Measurements from ENCODE around the gene TMEM88. TPM values are rescaled to one million over a fixed set of nuclear protein-coding genes. Genes with fewer than 3 reads are reported as not detected.
A peak's percentile ranks its signal among the peaks of the same experiment; 100 is the strongest.

TMEM88 gene
- total RNA-seq, 1 donor: 0.36 TPM

DNA sequence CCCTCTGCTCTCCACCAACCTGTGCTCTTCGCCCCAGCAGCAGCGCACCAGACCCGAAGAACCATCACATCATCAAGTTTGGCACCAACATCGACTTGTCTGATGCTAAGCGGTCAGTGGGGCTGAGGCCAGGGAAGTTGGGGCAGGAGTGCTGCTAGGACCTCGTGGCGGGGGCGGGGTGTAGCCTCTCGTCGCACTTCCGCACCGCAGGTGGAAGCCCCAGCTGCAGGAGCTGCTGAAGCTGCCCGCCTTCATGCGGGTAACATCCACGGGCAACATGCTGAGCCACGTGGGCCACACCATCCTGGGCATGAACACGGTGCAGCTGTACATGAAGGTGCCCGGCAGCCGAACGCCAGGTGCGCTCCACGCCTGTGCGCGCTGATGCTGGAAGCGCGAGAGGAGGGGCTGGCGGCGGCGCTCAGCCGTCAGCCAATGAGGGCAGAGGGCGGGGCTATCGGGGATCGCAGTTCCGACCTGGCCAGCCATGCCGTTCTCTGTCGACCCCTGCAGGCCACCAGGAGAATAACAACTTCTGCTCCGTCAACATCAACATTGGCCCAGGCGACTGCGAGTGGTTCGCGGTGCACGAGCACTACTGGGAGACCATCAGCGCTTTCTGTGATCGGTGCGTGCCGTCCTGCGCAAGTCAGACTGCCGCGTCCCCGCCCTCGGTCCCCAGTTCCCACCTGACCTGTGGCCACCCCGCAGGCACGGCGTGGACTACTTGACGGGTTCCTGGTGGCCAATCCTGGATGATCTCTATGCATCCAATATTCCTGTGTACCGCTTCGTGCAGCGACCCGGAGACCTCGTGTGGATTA is 3.2 kb upstream of the TMEM88 start:
- peak; percentile 99 for DNase-seq (ENCODE audit: insufficient read length, low spot score, missing footprints)
- Histone ChIP-seq H2AFZ (ENCODE audit: low read length) (peak overlapping the region; percentile 33), H3K79me2 (ENCODE audit: insufficient read depth, low read length) (peaks cover 11% of the 10 kb centered on the region)

GRCh38 chr17:7852262-7852670 is 2.6 kb upstream of the TMEM88 start:
- Histone ChIP-seq H4K20me1 (ENCODE audit: insufficient read depth, low read length) (peaks cover 34% of the 10 kb centered on the region), H3K4me2 (ENCODE audit: insufficient read depth, low read length) (no peak overlapping the region), H3K4me1 (ENCODE audit: insufficient read depth, low read length) (peaks cover 19% of the 10 kb centered on the region), H3K27ac (ENCODE audit: low read depth, low read length) (no peak overlapping the region), H3K36me3 (ENCODE audit: insufficient read depth, low read length) (peaks cover 46% of the 10 kb centered on the region), H3K27me3 (ENCODE audit: insufficient read depth, low read length) (no peaks in the 10 kb centered on the region), H3K4me3 (ENCODE audit: insufficient read depth, low read length) (no peak overlapping the region), H3K9me3 (ENCODE audit: low read depth, low read length) (no peaks in the 10 kb centered on the region), H2AFZ (ENCODE audit: low read length) (no peak overlapping the region), H3K79me2 (ENCODE audit: insufficient read depth, low read length) (peaks cover 11% of the 10 kb centered on the region)
- TF ChIP-seq, protein P1, sequence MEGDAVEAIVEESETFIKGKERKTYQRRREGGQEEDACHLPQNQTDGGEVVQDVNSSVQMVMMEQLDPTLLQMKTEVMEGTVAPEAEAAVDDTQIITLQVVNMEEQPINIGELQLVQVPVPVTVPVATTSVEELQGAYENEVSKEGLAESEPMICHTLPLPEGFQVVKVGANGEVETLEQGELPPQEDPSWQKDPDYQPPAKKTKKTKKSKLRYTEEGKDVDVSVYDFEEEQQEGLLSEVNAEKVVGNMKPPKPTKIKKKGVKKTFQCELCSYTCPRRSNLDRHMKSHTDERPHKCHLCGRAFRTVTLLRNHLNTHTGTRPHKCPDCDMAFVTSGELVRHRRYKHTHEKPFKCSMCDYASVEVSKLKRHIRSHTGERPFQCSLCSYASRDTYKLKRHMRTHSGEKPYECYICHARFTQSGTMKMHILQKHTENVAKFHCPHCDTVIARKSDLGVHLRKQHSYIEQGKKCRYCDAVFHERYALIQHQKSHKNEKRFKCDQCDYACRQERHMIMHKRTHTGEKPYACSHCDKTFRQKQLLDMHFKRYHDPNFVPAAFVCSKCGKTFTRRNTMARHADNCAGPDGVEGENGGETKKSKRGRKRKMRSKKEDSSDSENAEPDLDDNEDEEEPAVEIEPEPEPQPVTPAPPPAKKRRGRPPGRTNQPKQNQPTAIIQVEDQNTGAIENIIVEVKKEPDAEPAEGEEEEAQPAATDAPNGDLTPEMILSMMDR (IDR thresholded peaks at IDR 0.05; ENCODE audit: extremely low read depth, low read depth, low read length): no peak
- DNase-seq (ENCODE audit: insufficient read length, low spot score, missing footprints): no peak

More for the DNA sequence above, 3.2 kb upstream of the TMEM88 start:
- TF ChIP-seq, protein P1 (IDR thresholded peaks at IDR 0.05; ENCODE audit: extremely low read depth, low read depth, low read length): peak; percentile 86
- Histone ChIP-seq H3K4me3 (ENCODE audit: insufficient read depth, low read length) (no peak overlapping the region), H3K9me3 (ENCODE audit: low read depth, low read length) (no peaks in the 10 kb centered on the region), H3K27ac (ENCODE audit: low read depth, low read length) (no peak overlapping the region), H3K4me2 (ENCODE audit: insufficient read depth, low read length) (peak overlapping the region; percentile 33), H4K20me1 (ENCODE audit: insufficient read depth, low read length) (peaks cover 31% of the 10 kb centered on the region), H3K4me1 (ENCODE audit: insufficient read depth, low read length) (peaks cover 17% of the 10 kb centered on the region), H3K27me3 (ENCODE audit: insufficient read depth, low read length) (no peaks in the 10 kb centered on the region), H3K36me3 (ENCODE audit: insufficient read depth, low read length) (peaks cover 46% of the 10 kb centered on the region)

DNA sequence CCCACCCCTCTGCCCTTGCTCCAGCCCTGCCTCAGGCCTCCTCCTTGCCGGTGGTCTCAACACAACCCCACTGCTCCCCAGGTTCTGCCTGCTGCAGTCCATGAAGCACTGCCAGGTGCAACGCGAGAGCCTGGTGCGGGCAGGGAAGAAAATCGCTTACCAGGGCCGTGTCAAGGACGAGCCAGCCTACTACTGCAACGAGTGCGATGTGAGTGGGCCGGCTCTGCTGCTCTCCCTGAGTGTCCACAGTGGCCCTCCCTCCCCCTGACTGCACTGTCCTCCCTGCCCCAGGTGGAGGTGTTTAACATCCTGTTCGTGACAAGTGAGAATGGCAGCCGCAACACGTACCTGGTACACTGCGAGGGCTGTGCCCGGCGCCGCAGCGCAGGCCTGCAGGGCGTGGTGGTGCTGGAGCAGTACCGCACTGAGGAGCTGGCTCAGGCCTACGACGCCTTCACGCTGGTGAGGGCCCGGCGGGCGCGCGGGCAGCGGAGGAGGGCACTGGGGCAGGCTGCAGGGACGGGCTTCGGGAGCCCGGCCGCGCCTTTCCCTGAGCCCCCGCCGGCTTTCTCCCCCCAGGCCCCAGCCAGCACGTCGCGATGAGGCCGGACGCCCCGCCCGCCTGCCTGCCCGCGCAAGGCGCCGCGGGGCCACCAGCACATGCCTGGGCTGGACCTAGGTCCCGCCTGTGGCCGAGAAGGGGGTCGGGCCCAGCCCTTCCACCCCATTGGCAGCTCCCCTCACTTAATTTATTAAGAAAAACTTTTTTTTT is 1.8 kb upstream of the TMEM88 start:
- peaks cover 12% of the 10 kb centered on the region for H3K79me2 ChIP-seq (ENCODE audit: insufficient read depth, low read length)
- no peak overlapping the region for H3K4me2 ChIP-seq (ENCODE audit: insufficient read depth, low read length)
- peaks cover 43% of the 10 kb centered on the region for H3K36me3 ChIP-seq (ENCODE audit: insufficient read depth, low read length)
- H3K27me3 ChIP-seq (ENCODE audit: insufficient read depth, low read length): no peaks in the 10 kb centered on the region
- peaks cover 34% of the 10 kb centered on the region for H4K20me1 ChIP-seq (ENCODE audit: insufficient read depth, low read length)
- no peak for DNase-seq (ENCODE audit: insufficient read length, low spot score, missing footprints)
- no peak overlapping the region for H3K27ac ChIP-seq (ENCODE audit: low read depth, low read length)
- H3K4me1 ChIP-seq (ENCODE audit: insufficient read depth, low read length): peaks cover 19% of the 10 kb centered on the region
- H3K4me3 ChIP-seq (ENCODE audit: insufficient read depth, low read length): no peak overlapping the region
- H3K9me3 ChIP-seq (ENCODE audit: low read depth, low read length): no peaks in the 10 kb centered on the region
- TF ChIP-seq, protein P1 (IDR thresholded peaks at IDR 0.05; ENCODE audit: extremely low read depth, low read depth, low read length): no peak
- H2AFZ ChIP-seq (ENCODE audit: low read length): no peak overlapping the region

DNA sequence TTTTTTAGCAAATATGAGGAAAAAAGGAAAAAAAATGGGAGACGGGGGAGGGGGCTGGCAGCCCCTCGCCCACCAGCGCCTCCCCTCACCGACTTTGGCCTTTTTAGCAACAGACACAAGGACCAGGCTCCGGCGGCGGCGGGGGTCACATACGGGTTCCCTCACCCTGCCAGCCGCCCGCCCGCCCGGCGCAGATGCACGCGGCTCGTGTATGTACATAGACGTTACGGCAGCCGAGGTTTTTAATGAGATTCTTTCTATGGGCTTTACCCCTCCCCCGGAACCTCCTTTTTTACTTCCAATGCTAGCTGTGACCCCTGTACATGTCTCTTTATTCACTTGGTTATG is 1.2 kb upstream of the TMEM88 start:
- Histone ChIP-seq H3K79me2 (ENCODE audit: insufficient read depth, low read length) (peaks cover 17% of the 10 kb centered on the region), H3K27ac (ENCODE audit: low read depth, low read length) (no peak overlapping the region), H2AFZ (ENCODE audit: low read length) (no peak overlapping the region), H3K27me3 (ENCODE audit: insufficient read depth, low read length) (no peaks in the 10 kb centered on the region), H3K9me3 (ENCODE audit: low read depth, low read length) (no peaks in the 10 kb centered on the region), H4K20me1 (ENCODE audit: insufficient read depth, low read length) (peaks cover 34% of the 10 kb centered on the region), H3K4me3 (ENCODE audit: insufficient read depth, low read length) (no peak overlapping the region), H3K4me1 (ENCODE audit: insufficient read depth, low read length) (peaks cover 22% of the 10 kb centered on the region), H3K36me3 (ENCODE audit: insufficient read depth, low read length) (peaks cover 41% of the 10 kb centered on the region), H3K4me2 (ENCODE audit: insufficient read depth, low read length) (no peak overlapping the region)
- TF ChIP-seq, protein P1 (IDR thresholded peaks at IDR 0.05; ENCODE audit: extremely low read depth, low read depth, low read length): no peak
- DNase-seq (ENCODE audit: insufficient read length, low spot score, missing footprints): no peak
